Right cardiac atrium (tissue), 5 donors: Measurements from ENCODE around the gene MAD1L1. TPM values are rescaled to one million over a fixed set of nuclear protein-coding genes. Genes with fewer than 3 reads are reported as not detected.
"Not testable (repeated sequence)": the region's sequence is repeated elsewhere in the genome, so short reads cannot be mapped to it uniquely, and the experiment has no call there.

Experiments
- ATAC-seq, 2 donors: fragments of 200-7000 bp; cut with Tn5 transposase; one replicate each; pipeline versions ENCODE4 v1.8.0 to v1.9.1; 2020; ENCODE audit warnings: moderate library complexity in 2 of 2, mild to moderate bottlenecking in 1 of 2
- DNase-seq, 3 donors: peaks; one replicate each; pipeline ENCODE4 v3.0.0-alpha.2; 2020
- H3K27ac ChIP-seq: one replicate; pipeline ENCODE4 v1.5.1; 2013; ENCODE audit warnings: mild to moderate bottlenecking, low read length, control low read depth, moderate library complexity
- H3K27me3 ChIP-seq: one replicate; pipeline ENCODE4 v1.6.1; 2013; ENCODE audit not compliant: control insufficient read depth, insufficient read depth
- H3K4me1 ChIP-seq: one replicate; pipeline ENCODE4 v1.6.1; 2013; ENCODE audit warnings: low read length; ENCODE audit not compliant: control insufficient read depth, insufficient read depth
- H3K4me3 ChIP-seq: one replicate; pipeline ENCODE4 v1.5.1; 2013; ENCODE audit warnings: low read length, control low read depth
- H3K9me3 ChIP-seq: one replicate; pipeline ENCODE4 v1.6.1; 2013; ENCODE audit warnings: low read length; ENCODE audit not compliant: control insufficient read depth
- WGBS: extraction: QIAGEN DNeasy Blood & Tissue Kit; methylation state at CpG from one replicate; pipeline ENCODE4 v1.1.7; 2013; 5-methylcytosine and 5-hydroxymethylcytosine counted together
- intact Hi-C, 4 donors: fragments of 100-400 bp; cut with DNase I; formaldehyde crosslinking; loops; one replicate each; pipeline versions ENCODE4 v1.11.0 to v1.14.0; 2022 to 2023
- polyA plus RNA-seq: library from polyadenylated mRNA; stranded (reverse); fragments of 200-250 nt; gene quantifications from one replicate; pipeline ENCODE4 v1.2.3, GENCODE V29; 2013
- total RNA-seq, 4 donors: library from RNA; stranded (reverse); fragmentation: NEBNext Ultra II Directional; extraction: Animal tissue kit (Norgen Biotek cat#: 25700); gene quantifications; one replicate each; pipeline ENCODE4 v1.2.1, GENCODE V29; 2021
- donor health status: healthy with polysubstance abuse.
- donor health status: DM: no; HTN: yes; CAD: no.
- donor health status: DM: no; HTN: no; CAD: no.
- donor health status: DM: no; HTN: yes; CAD: no; lungs with severe emphysema.
- donor health status: DM: yes; HTN: yes; CAD: no.

Gene MAD1L1
- total and polyA plus RNA-seq, 5 donors, result 15.3 to 41.0 (median 33.7) TPM

- WGBS, result 90% methylated on average over 28 of the region's 28 CpGs
- Histone ChIP-seq H3K9me3 (no peaks in the 10 kb centered on the region), H3K27ac (peak overlapping the region; percentile 7), H3K4me1 (peaks cover 8% of the 10 kb centered on the region), H3K27me3 (no peaks in the 10 kb centered on the region), H3K4me3 (no peak overlapping the region)
- intact Hi-C loops, result no loop called here
- peak in 2 of 3 donors; percentile 40 to 44 for DNase-seq
- no peak for ATAC-seq
Observed at GRCh38 chr7:1885465-1886226, 347.1 kb downstream of the MAD1L1 start.

GRCh38 chr7:1884583-1885350 is 348.0 kb downstream of the MAD1L1 start:
- ATAC-seq (no peak), DNase-seq (peak in 2 of 3 donors; percentile 31 to 47)
- intact Hi-C loops, result no loop called here
- H3K4me3 ChIP-seq, result no peak overlapping the region
- no peak overlapping the region for H3K27ac ChIP-seq
- 93% methylated on average over 26 of the region's 26 CpGs for WGBS
- no peaks in the 10 kb centered on the region for H3K9me3 ChIP-seq
- no peaks in the 10 kb centered on the region for H3K27me3 ChIP-seq
- peaks cover 8% of the 10 kb centered on the region for H3K4me1 ChIP-seq

- WGBS, result 86% methylated on average over 30 of the region's 30 CpGs
- no peaks in the 10 kb centered on the region for H3K27me3 ChIP-seq
- intact Hi-C loops, result no loop called here
- H3K27ac ChIP-seq, result no peak overlapping the region
- H3K4me1 ChIP-seq, result peaks cover 8% of the 10 kb centered on the region
- no peaks in the 10 kb centered on the region for H3K9me3 ChIP-seq
- ATAC-seq, result no peak
- DNase-seq, result peak in 2 of 3 donors; percentile 48 to 55
- H3K4me3 ChIP-seq, result no peak overlapping the region
Observed at GRCh38 chr7:1883834-1884582, 348.7 kb downstream of the MAD1L1 start.

DNA sequence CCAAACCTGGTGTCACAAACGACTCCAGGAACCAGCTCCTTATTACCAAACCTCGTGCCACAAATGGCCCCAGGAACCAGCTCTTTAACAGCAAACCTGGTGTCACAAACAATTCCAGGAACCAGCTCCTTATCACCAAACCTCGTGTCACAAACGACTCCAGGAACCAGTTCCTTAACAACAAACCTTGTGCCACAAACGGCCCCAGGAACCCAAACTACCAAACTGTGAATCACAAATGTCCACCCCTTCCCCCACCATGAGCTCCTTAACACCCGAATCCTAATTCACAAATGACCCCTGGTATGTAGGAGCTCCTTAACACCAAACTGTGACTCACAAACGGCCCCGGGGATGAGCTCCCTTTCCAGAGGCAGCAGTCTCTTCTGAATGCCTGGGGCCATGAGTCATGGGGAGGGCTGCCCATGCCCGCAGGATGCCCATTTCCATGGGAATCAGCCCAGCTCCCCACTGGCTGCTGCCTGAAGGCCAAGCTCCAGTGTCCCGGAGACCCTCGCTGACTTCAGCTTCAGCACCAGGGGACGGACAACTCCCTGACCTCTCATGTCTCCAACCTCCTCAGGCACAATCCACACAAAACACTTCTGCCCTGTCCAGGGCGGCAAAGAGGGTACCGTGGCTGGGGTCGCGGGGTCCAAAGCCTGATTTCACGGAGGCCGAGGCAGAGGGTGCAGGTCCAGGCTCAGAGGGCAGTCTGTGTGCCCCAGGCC is 349.5 kb downstream of the MAD1L1 start:
- intact Hi-C loops, result no loop called here
- H3K4me1 ChIP-seq, result peaks cover 8% of the 10 kb centered on the region
- 66% methylated on average over 18 of the region's 18 CpGs for WGBS
- H3K27ac ChIP-seq, result no peak overlapping the region
- H3K4me3 ChIP-seq, result no peak overlapping the region
- no peaks in the 10 kb centered on the region for H3K27me3 ChIP-seq
- ATAC-seq, result no peak
- no peaks in the 10 kb centered on the region for H3K9me3 ChIP-seq
- DNase-seq, result peak in 2 of 3 donors; percentile 28 to 31

DNA sequence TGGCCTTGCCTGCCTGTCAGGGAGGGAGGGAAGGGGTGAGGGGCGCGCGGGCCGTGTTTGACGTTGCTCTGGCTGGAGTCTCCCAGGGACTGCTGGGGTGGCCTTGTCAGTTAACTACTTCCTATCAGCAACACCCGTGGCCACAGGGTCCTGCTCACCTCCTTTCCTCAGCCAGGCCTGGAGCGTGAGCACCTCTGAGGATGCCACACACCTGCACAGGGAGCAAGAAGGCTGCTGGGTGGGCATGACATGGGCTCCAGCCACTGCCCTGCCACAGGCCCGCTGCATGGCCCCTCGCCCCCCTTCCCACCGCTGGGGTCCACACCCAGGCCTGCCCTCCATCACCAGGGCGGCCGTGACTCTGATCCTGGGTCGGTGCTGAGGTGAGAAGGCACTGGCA is 350.3 kb downstream of the MAD1L1 start:
- intact Hi-C loops, result no loop called here
- no peaks in the 10 kb centered on the region for H3K27me3 ChIP-seq
- peak in 2 of 3 donors; percentile 42 to 46 for DNase-seq

DNA sequence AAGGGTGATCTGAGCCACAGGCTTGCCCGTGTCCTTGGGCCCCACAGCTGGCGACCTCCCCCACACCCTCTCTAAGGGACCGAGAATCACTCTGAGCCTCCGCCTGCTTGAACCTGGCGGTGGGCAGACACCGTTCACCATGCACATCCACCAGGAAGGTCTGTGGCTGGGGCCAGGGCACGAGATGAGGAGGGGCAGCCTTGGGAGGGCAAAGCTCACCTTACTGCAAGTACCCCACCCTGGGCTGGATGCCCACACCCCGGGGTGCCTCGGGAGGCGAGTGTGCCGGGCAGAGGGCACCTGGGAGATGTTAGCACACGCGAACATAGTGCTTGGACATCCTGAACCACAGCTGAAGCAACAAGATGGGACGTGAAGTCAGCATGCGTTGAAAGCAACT is 350.8 kb downstream of the MAD1L1 start:
- ATAC-seq (no peak), DNase-seq (peak in 2 of 3 donors; percentile 30 to 40)
- H3K27me3 ChIP-seq, result no peaks in the 10 kb centered on the region
- no peaks in the 10 kb centered on the region for H3K9me3 ChIP-seq
- intact Hi-C loops, result no loop called here
- H3K4me1 ChIP-seq, result peaks cover 8% of the 10 kb centered on the region
- H3K4me3 ChIP-seq, result no peak overlapping the region
- WGBS, result 92% methylated on average over 15 of the region's 15 CpGs
- no peak overlapping the region for H3K27ac ChIP-seq

More for the DNA sequence above, 350.3 kb downstream of the MAD1L1 start:
- H3K4me3 ChIP-seq, result no peak overlapping the region
- peaks cover 8% of the 10 kb centered on the region for H3K4me1 ChIP-seq
- WGBS, result 77% methylated on average over 13 of the region's 13 CpGs
- ATAC-seq, result no peak
- no peak overlapping the region for H3K27ac ChIP-seq
- no peaks in the 10 kb centered on the region for H3K9me3 ChIP-seq

DNA sequence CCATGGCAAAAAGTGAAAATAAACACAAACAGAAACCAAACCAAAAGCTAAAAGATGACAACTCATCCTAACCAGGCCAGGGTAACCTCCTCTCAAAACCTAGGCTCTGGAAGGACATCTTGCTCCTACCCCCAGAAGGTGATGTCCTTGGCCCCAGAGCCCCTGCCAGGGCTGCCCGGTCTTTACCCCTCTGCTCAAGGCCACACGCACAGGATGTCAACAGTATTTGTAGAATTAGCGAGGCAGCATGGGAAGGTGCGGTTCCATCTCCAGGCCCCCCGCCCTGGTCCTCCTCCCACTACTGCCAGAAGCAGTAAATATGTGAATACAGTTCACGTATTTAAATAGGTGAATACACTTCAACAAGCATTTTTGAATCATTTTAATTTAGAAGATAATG is 356.1 kb downstream of the MAD1L1 start:
- ATAC-seq, intact Hi-C loops, H3K9me3 ChIP-seq, H3K4me3 ChIP-seq, H3K4me1 ChIP-seq, H3K27ac ChIP-seq, DNase-seq, H3K27me3 ChIP-seq: not testable (repeated sequence)
- WGBS, result 94% methylated on average over 5 of the region's 6 CpGs

DNA sequence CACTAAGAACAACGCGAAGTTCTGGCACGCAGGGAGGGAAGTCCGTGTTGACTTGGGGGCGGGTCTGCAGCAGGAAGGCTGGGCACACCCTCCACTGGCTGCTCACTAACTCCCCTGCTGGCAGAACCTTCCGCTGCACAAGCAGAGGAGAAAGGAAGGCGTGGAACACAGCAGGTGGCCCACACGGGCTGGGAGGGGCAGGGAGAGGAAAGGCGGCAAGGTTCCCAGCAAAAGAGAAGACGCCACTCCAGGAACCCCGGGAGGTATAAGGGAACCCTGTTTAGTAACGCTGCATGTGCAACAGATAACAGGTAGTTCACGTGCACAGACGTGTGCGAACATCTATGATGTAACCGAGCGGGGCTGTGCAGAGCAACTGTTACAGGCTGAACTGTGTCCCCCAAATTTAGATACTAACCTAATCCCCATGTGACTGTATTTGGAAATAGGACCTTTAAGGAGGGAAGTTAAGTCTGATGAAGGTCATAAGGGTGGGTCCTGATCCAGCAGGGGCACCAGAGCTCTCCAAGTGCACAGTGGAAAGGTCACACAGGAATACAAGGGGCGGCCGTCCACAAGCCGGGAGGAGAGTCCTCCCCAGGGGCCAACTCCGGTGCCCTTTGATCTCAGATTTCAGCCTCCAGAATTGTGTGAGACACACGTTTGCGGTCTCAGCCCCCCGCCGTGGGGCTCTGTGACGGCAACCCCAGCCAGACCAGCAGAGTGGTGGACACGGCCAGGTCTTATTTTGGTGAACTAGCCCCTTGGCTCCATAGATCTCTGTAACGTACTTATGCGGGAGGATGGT is 357.1 kb downstream of the MAD1L1 start:
- intact Hi-C loops, result not testable (repeated sequence)
- WGBS, result 54% methylated on average over 29 of the region's 29 CpGs

GRCh38 chr7:1874590-1875391 is 358.0 kb downstream of the MAD1L1 start:
- H3K4me1 ChIP-seq, H3K27ac ChIP-seq, H3K27me3 ChIP-seq, intact Hi-C loops, H3K9me3 ChIP-seq, H3K4me3 ChIP-seq: not testable (repeated sequence)
- DNase-seq (peak in 1 of 3 donors; percentile 44), ATAC-seq (peak; percentile 56 to 62)
- 68% methylated on average over 20 of the region's 21 CpGs for WGBS

More for the DNA sequence above, 357.1 kb downstream of the MAD1L1 start:
- not testable (repeated sequence) for H3K27ac ChIP-seq, H3K4me1 ChIP-seq, H3K9me3 ChIP-seq, H3K4me3 ChIP-seq, H3K27me3 ChIP-seq
- DNase-seq (peak in 1 of 3 donors; percentile 46), ATAC-seq (peak; percentile 85)
